H1 (cell line): ENCODE measurements around the gene AK5. TPM values are rescaled to one million over a fixed set of nuclear protein-coding genes. Genes with fewer than 3 reads are reported as not detected.

ENCODE experiments used
- CTCF ChIA-PET: fragments of 300-600 bp; sonication (Branson Sonifier 250); formaldehyde crosslinking; loops from one replicate; lab custom pipeline; 2021; ENCODE audit not compliant: partially characterized antibody; lab: Charles Lee
- POLR2A ChIA-PET: fragments of 300-600 bp; sonication (Branson Sonifier 250); formaldehyde crosslinking; loops from one replicate; lab custom pipeline; 2021; ENCODE audit warnings: inconsistent platforms; ENCODE audit not compliant: partially characterized antibody; lab: Charles Lee
- DNase-seq, 2 experiments: peaks; one replicate each; pipeline versions ENCODE4 v3.0.0 to v3.0.0-alpha.2; 2010 to 2022; ENCODE audit warnings: low spot score in 2 of 2, low read depth in 1 of 2, mixed read lengths in 1 of 2
- FAIRE-seq: peaks from 2 replicates; lab custom pipeline; 2011; peaks lifted over from hg19 to GRCh38; lab: Jason Lieb, UNC
- H2AFZ ChIP-seq: 2 replicates; pipeline ENCODE4 v1.8.1; 2012; ENCODE audit warnings: low read length, inconsistent platforms
- H2AK5ac ChIP-seq: 2 replicates; pipeline ENCODE4 v1.6.1; 2013; ENCODE audit warnings: low read depth, low read length
- H2BK120ac ChIP-seq: replicated peaks from 2 replicates; pipeline ENCODE3; 2013; ENCODE audit warnings: low read depth, low read length, inconsistent platforms
- H2BK12ac ChIP-seq: 2 replicates; pipeline ENCODE4 v1.6.1; 2013; ENCODE audit warnings: low read depth, low read length
- H2BK15ac ChIP-seq: 2 replicates; pipeline ENCODE4 v1.6.1; 2013; ENCODE audit warnings: low read length
- H2BK20ac ChIP-seq: 2 replicates; pipeline ENCODE4 v1.6.1; 2013; ENCODE audit warnings: low read length
- H2BK5ac ChIP-seq: 2 replicates; pipeline ENCODE4 v1.6.1; 2013; ENCODE audit warnings: low read depth, low read length
- H3K14ac ChIP-seq: 2 replicates; pipeline ENCODE4 v1.6.1; 2013; ENCODE audit warnings: inconsistent platforms; ENCODE audit not compliant: insufficient read length
- H3K18ac ChIP-seq: 2 replicates; pipeline ENCODE4 v1.6.1; 2013; ENCODE audit warnings: low read length; ENCODE audit errors: extremely low read depth
- H3K23ac ChIP-seq: 2 replicates; pipeline ENCODE4 v1.6.1; 2013; ENCODE audit warnings: inconsistent platforms; ENCODE audit not compliant: insufficient read length
- H3K23me2 ChIP-seq: 2 replicates; pipeline ENCODE4 v1.6.1; 2013; ENCODE audit warnings: low read depth, low read length
- H3K27ac ChIP-seq: 2 replicates; pipeline ENCODE4 v1.6.1; 2011; ENCODE audit warnings: low read depth, low read length, inconsistent platforms
- H3K27me3 ChIP-seq, 4 experiments: replicated peaks in 1 of 4; 1 replicate in 1 of 4; 2 replicates in 3 of 4; pipeline versions ENCODE4 v1.6.1 to v1.8.1; 2011 to 2013; ENCODE audit warnings: low read length in 3 of 4, mild to moderate bottlenecking in 3 of 4, inconsistent platforms in 2 of 4, mixed read lengths in 2 of 4, moderate library complexity in 1 of 4; ENCODE audit not compliant: control insufficient read depth in 3 of 4, insufficient read depth in 3 of 4; ENCODE audit errors: extremely low read depth in 1 of 4
- H3K36me3 ChIP-seq, 4 experiments: 2 replicates each; pipeline versions ENCODE4 v1.6.1 to v1.8.1; 2011 to 2013; ENCODE audit warnings: mild to moderate bottlenecking in 4 of 4, low read length in 3 of 4, moderate library complexity in 2 of 4, control low read depth in 1 of 4, inconsistent platforms in 1 of 4; ENCODE audit not compliant: insufficient read depth in 4 of 4, control insufficient read depth in 2 of 4
- H3K4ac ChIP-seq: replicated peaks from 2 replicates; pipeline ENCODE3; 2013; ENCODE audit warnings: low read length, low read depth, mixed read lengths, inconsistent platforms; ENCODE audit not compliant: insufficient read length
- H3K4me1 ChIP-seq, 4 experiments: replicated peaks in 1 of 4; 1 replicate in 1 of 4; 2 replicates in 3 of 4; pipeline versions ENCODE4 v1.6.1 to v1.8.1; 2011 to 2013; ENCODE audit warnings: low read length in 3 of 4, inconsistent platforms in 2 of 4, mixed read lengths in 1 of 4; ENCODE audit not compliant: insufficient read depth in 4 of 4, control insufficient read depth in 3 of 4
- H3K4me2 ChIP-seq, 2 experiments: 2 replicates each; pipeline versions ENCODE4 v1.6.1 to v1.8.1; 2011 to 2013; ENCODE audit warnings: low read depth in 2 of 2, low read length in 2 of 2, control low read depth in 1 of 2, inconsistent platforms in 1 of 2, mild to moderate bottlenecking in 1 of 2; ENCODE audit not compliant: insufficient read depth in 1 of 2
- H3K4me3 ChIP-seq, 4 experiments: fragments of 200-600, 300-600 bp in 1 of 4; sonication (generic), shearing (Covaris generic), sonication (Bioruptor Twin) in 1 of 4; 2 replicates each; pipeline versions ENCODE4 v1.5.1 to v1.8.1; 2011 to 2016; ENCODE audit warnings: low read length in 4 of 4, low read depth in 3 of 4, control low read depth in 2 of 4, inconsistent platforms in 2 of 4, mild to moderate bottlenecking in 2 of 4, mixed read lengths in 1 of 4, moderate library complexity in 1 of 4; ENCODE audit not compliant: insufficient read depth in 2 of 4; ENCODE audit errors: extremely low read depth in 1 of 4
- H3K56ac ChIP-seq: replicated peaks from 2 replicates; pipeline ENCODE3; 2013; ENCODE audit warnings: low read depth, mild to moderate bottlenecking, mixed read lengths, low read length, inconsistent platforms; ENCODE audit not compliant: insufficient read length
- H3K79me1 ChIP-seq: 2 replicates; pipeline ENCODE4 v1.6.1; 2013; ENCODE audit warnings: low read depth, low read length, control low read depth
- H3K79me2 ChIP-seq, 2 experiments: 2 replicates each; pipeline versions ENCODE4 v1.6.1 to v1.8.1; 2012 to 2013; ENCODE audit warnings: low read length in 2 of 2, mild to moderate bottlenecking in 2 of 2, inconsistent platforms in 1 of 2; ENCODE audit not compliant: insufficient read depth in 2 of 2, control insufficient read depth in 1 of 2
- H3K9ac ChIP-seq, 4 experiments: replicated peaks in 1 of 4; 1 replicate in 1 of 4; 2 replicates in 3 of 4; pipeline versions ENCODE4 v1.6.1 to v1.8.1; 2011 to 2013; ENCODE audit warnings: low read depth in 3 of 4, low read length in 3 of 4, control low read depth in 2 of 4, mild to moderate bottlenecking in 2 of 4, moderate library complexity in 2 of 4, inconsistent platforms in 1 of 4; ENCODE audit errors: extremely low read depth in 1 of 4
- H3K9me3 ChIP-seq, 2 experiments: 2 replicates each; pipeline versions ENCODE4 v1.6.1 to v1.8.1; 2012 to 2013; ENCODE audit warnings: mild to moderate bottlenecking in 2 of 2, moderate library complexity in 2 of 2, control low read depth in 1 of 2, inconsistent platforms in 1 of 2, low read depth in 1 of 2, low read length in 1 of 2, mixed read lengths in 1 of 2; ENCODE audit not compliant: insufficient read depth in 2 of 2
- H4K20me1 ChIP-seq, 2 experiments: replicated peaks in 1 of 2; 2 replicates each; pipeline versions ENCODE3 to v1.8.1; 2011 to 2013; ENCODE audit warnings: inconsistent platforms in 2 of 2, low read length in 2 of 2, mild to moderate bottlenecking in 1 of 2; ENCODE audit not compliant: insufficient read depth in 2 of 2, control insufficient read depth in 1 of 2
- H4K5ac ChIP-seq: 2 replicates; pipeline ENCODE4 v1.6.1; 2013; ENCODE audit warnings: low read length, low read depth, mixed read lengths, inconsistent platforms; ENCODE audit not compliant: insufficient read length
- H4K8ac ChIP-seq: 2 replicates; pipeline ENCODE4 v1.8.0; 2013; ENCODE audit warnings: mild to moderate bottlenecking, moderate library complexity, low read length, inconsistent platforms; ENCODE audit not compliant: insufficient read depth; ENCODE audit errors: extremely low read depth
- H4K91ac ChIP-seq: replicated peaks from 2 replicates; pipeline ENCODE3; 2013; ENCODE audit warnings: low read length, mixed read lengths, inconsistent platforms; ENCODE audit not compliant: insufficient read length
- CBX5 ChIP-seq: fragments of 300-800, 300-1000 bp; sonication (generic); IDR thresholded peaks from 2 replicates; pipeline ENCODE4 v1.7.1; 2016; ENCODE audit warnings: antibody characterized with exemption, low read length, low read depth
- CBX8 ChIP-seq: fragments of 300-800, 300-1000 bp; sonication (generic); IDR thresholded peaks from 2 replicates; pipeline ENCODE4 v1.7.1; 2016; ENCODE audit warnings: low read depth, low read length, borderline replicate concordance
- CHD1 ChIP-seq: IDR thresholded peaks from 2 replicates; pipeline ENCODE4 v1.6.1; 2012; ENCODE audit warnings: low read depth, low read length, improper control_type of control experiment
- CREB1 ChIP-seq: IDR thresholded peaks from 2 replicates; pipeline ENCODE4 v1.6.1; 2012; ENCODE audit warnings: inconsistent platforms
- GTF2F1 ChIP-seq: IDR thresholded peaks from 2 replicates; pipeline ENCODE4 v1.6.1; 2012; ENCODE audit warnings: low read depth, low read length, improper control_type of control experiment, borderline replicate concordance
- HDAC2 ChIP-seq, 2 experiments: fragments of 300-600 bp in 1 of 2; sonication (generic) in 1 of 2; IDR thresholded peaks; 2 replicates each; pipeline ENCODE4 v1.6.1; 2011 to 2012; ENCODE audit warnings: low read depth in 2 of 2, low read length in 2 of 2, mild to moderate bottlenecking in 2 of 2, moderate library complexity in 2 of 2, borderline replicate concordance in 1 of 2, inconsistent platforms in 1 of 2
- NANOG ChIP-seq: IDR thresholded peaks from 2 replicates; pipeline ENCODE4 v1.6.1; 2011; ENCODE audit warnings: low read length, low read depth, mild to moderate bottlenecking, inconsistent platforms; ENCODE audit not compliant: insufficient read depth, poor library complexity, severe bottlenecking
- POLR2A ChIP-seq, 2 experiments: IDR thresholded peaks; 1 replicate in 1 of 2; 2 replicates in 1 of 2; pipeline ENCODE4 v1.6.1; 2011; ENCODE audit warnings: low read depth in 2 of 2, low read length in 2 of 2, mild to moderate bottlenecking in 2 of 2; ENCODE audit errors: control extremely low read depth in 1 of 2
- RAD21 ChIP-seq, 2 experiments: IDR thresholded peaks in 1 of 2; conservative IDR thresholded peaks in 1 of 2; 2 replicates each; pipeline ENCODE4 v1.6.1; 2011; ENCODE audit warnings: low read depth in 2 of 2, low read length in 2 of 2, improper control_type of control experiment in 1 of 2, inconsistent platforms in 1 of 2, mild to moderate bottlenecking in 1 of 2, moderate library complexity in 1 of 2
- RFX5 ChIP-seq: IDR thresholded peaks from 2 replicates; pipeline ENCODE4 v1.6.1; 2011; ENCODE audit warnings: low read depth, low read length, improper control_type of control experiment, borderline replicate concordance
- SAP30 ChIP-seq: fragments of 300-600 bp; sonication (generic); IDR thresholded peaks from 2 replicates; pipeline ENCODE4 v1.7.1; 2012; ENCODE audit warnings: low read length, moderate library complexity, mild to moderate bottlenecking, inconsistent platforms; ENCODE audit not compliant: insufficient read depth, insufficient replicate concordance
- SIX5 ChIP-seq: IDR thresholded peaks from 2 replicates; pipeline ENCODE4 v1.6.1; 2011; ENCODE audit warnings: mild to moderate bottlenecking, low read depth, low read length
- SP1 ChIP-seq: IDR thresholded peaks from 2 replicates; pipeline ENCODE4 v1.6.1; 2011; ENCODE audit warnings: low read depth, low read length
- SP4 ChIP-seq: IDR thresholded peaks from 2 replicates; pipeline ENCODE4 v1.6.1; 2012; ENCODE audit warnings: low read length, inconsistent platforms
- WGBS, 2 experiments: shearing (Covaris generic) in 1 of 2; methylation state at CpG; one replicate each; pipeline versions ENCODE4 v1.1.6 to v1.1.7; 2013 to 2015; ENCODE audit warnings: low lambda C conversion rate in 2 of 2, mixed read lengths in 2 of 2, inconsistent platforms in 1 of 2, low coverage in 1 of 2, missing lambda C conversion rate in 1 of 2; ENCODE audit not compliant: insufficient replicate concordance in 2 of 2, insufficient coverage in 1 of 2, insufficient read length in 1 of 2; ENCODE audit errors: extremely low coverage in 1 of 2, missing lambda C conversion rate in 1 of 2; 5-methylcytosine and 5-hydroxymethylcytosine counted together
- polyA plus RNA-seq, 7 experiments: library from polyadenylated mRNA; depleted of rRNA in 3 of 7; stranded (reverse) in 5 of 7; unstranded in 2 of 7; fragments of >200 nt in 5 of 7; fragments of 200-250 nt in 2 of 7; gene quantifications; 1 replicate in 5 of 7; 2 replicates in 1 of 7; 4 replicates in 1 of 7; pipeline versions ENCODE4 v1.2.1 to v1.2.3, GENCODE V29; 2011 to 2013; ENCODE audit warnings: missing spikeins in 2 of 7, mixed read lengths in 2 of 7
- total RNA-seq: library from RNA; stranded (reverse); fragmentation: NEBNext Ultra II Directional; extraction: Animal tissue kit (Norgen Biotek cat#: 25700); gene quantifications from 2 replicates; pipeline ENCODE4 v1.2.1, GENCODE V29; 2021

AK5 gene
- total and polyA plus RNA-seq, 2 of the 8 experiments (the other 6 are each of a cell fraction or from before 2014, with no cell fraction given) = 2.0 to 7.1 TPM

DNA sequence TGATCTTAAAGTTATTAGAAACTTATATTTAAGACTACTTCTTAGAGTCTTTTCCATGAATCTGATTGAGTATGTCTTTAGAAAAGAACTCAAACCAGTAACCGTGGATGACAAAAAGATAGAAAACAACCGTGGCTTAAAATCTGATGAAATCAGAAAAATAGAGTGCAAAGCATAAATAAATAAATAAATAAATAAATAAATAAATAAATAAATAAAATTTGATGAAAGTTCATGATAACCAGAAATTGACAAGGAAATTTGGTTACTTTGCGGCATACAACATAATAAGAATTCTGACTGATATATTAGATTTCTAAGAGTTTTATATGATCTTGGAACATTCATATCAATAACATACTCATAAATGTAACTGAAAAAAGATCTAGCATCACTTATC is 152.1 kb downstream of the AK5 start:
- no peak overlapping the region for H2AK5ac ChIP-seq
- no peaks in the 10 kb centered on the region for H3K79me2 ChIP-seq
- no peak overlapping the region for H4K8ac ChIP-seq
- no peak for FAIRE-seq
- H3K4me3 ChIP-seq = no peak overlapping the region
- H3K27ac ChIP-seq = no peak overlapping the region
- no peak overlapping the region for H3K4ac ChIP-seq
- no peak overlapping the region for H4K5ac ChIP-seq
- no peak overlapping the region for H3K18ac ChIP-seq
- no peak overlapping the region for H3K9ac ChIP-seq
- no peaks in the 10 kb centered on the region for H3K27me3 ChIP-seq
- no peak overlapping the region for H3K23ac ChIP-seq
- H3K36me3 ChIP-seq = no peaks in the 10 kb centered on the region
- ChIA-PET POLR2A (no interaction called here), CTCF (interaction anchor here (1.5 kb wide), 1 partner anchor 16 kb away, joined by 3 read pairs; no protein-coding TSS in a partner anchor)
- H3K56ac ChIP-seq = no peak overlapping the region
- H2BK20ac ChIP-seq = no peak overlapping the region
- H2BK15ac ChIP-seq = no peak overlapping the region
- no peak for DNase-seq
- WGBS, 2 experiments = 94% methylated on average over 3 of the region's 3 CpGs; no CpG with 5 or more reads in 1 of the 2 experiments
- no peak overlapping the region for H2BK5ac ChIP-seq
- no peaks in the 10 kb centered on the region for H3K23me2 ChIP-seq
- H3K9me3 ChIP-seq = no peaks in the 10 kb centered on the region
- no peaks in the 10 kb centered on the region for H3K4me1 ChIP-seq
- no peak overlapping the region for H4K91ac ChIP-seq
- H4K20me1 ChIP-seq = no peaks in the 10 kb centered on the region
- no peaks in the 10 kb centered on the region for H3K79me1 ChIP-seq
- H2AFZ ChIP-seq = no peak overlapping the region
- H3K14ac ChIP-seq = no peak overlapping the region
- no peak overlapping the region for H2BK120ac ChIP-seq
- H2BK12ac ChIP-seq = no peak overlapping the region
- no peak overlapping the region for H3K4me2 ChIP-seq
- TF ChIP-seq RFX5 (no peak), SP1 (no peak), SP4 (no peak), CBX5 (no peak), GTF2F1 (no peak), SIX5 (no peak), HDAC2 (IDR thresholded peaks at IDR 0.05; ENCODE audit: borderline replicate concordance in 1 of 2, low read depth in 2 of 2, low read length in 2 of 2) (no peak), CREB1 (no peak), NANOG (no peak), SAP30 (no peak), CBX8 (no peak), POLR2A (IDR thresholded peaks at IDR 0.05; ENCODE audit: control extremely low read depth in 1 of 2, low read depth in 2 of 2, low read length in 2 of 2) (no peak), CHD1 (no peak), RAD21 (IDR thresholded peaks at IDR 0.05 in 1 of 2, conservative IDR thresholded peaks at IDR 0.05 in 1 of 2; ENCODE audit: low read depth in 2 of 2, low read length in 2 of 2) (no peak)
